RWPE1 (cell line): ENCODE data around the gene MECP2.

ENCODE experiments used
- CTCF ChIA-PET: fragments of 350-600 bp; sonication (Branson Sonifier 250); formaldehyde crosslinking; extraction: SDS; loops from one replicate; lab custom pipeline; 2021; lab: Yijun Ruan, JAX
- POLR2A ChIA-PET: fragments of 400-600 bp; formaldehyde crosslinking; extraction: SDS; loops from one replicate; lab custom pipeline; 2020; ENCODE audit warnings: antibody characterized with exemption; ENCODE audit not compliant: low non-redundant PET; lab: Yijun Ruan, JAX
- DNase-seq: peaks from one replicate; pipeline ENCODE4 v3.0.0; 2012; ENCODE audit warnings: low spot score
- H3K27ac ChIP-seq: fragments of 450-650 bp; 2 replicates; pipeline ENCODE4 v1.5.1; 2017
- CTCF ChIP-seq: fragments of 450-650 bp; conservative IDR thresholded peaks from 2 replicates; pipeline ENCODE4 v1.5.1; 2017; ENCODE audit warnings: low read depth, mild to moderate bottlenecking

MECP2 gene

DNA sequence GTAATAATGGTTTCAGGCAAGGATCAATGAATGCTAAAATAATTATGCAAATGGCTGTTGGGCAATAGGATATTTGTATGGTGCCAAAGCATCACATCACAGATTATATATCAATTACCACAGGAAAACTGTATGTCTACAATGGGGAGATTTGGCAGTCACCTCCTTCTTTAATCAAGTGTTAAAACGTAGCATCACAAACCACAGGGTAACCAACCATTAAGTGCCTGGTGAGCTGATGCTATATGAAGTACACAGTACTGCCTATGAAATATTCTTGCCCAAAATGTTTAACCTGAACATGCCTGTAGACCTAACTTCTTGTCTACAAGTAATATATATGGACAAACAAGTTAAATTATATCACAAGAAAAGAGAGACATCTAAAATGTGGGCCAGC, 25.3 kb downstream of the MECP2 start:
- no peak overlapping the region for H3K27ac ChIP-seq
- POLR2A ChIA-PET = no interaction called here
- TF ChIP-seq CTCF = no peak
- CTCF ChIA-PET = no interaction called here
- no peak for DNase-seq

GRCh38 chrX:154068560-154068959, 29.0 kb downstream of the MECP2 start:
- POLR2A ChIA-PET = no interaction called here
- no peak for DNase-seq
- TF ChIP-seq CTCF = no peak
- CTCF ChIA-PET = no interaction called here
- H3K27ac ChIP-seq = no peak overlapping the region

- CTCF ChIA-PET = no interaction called here
- DNase-seq = no peak
- TF ChIP-seq CTCF = no peak
- no peak overlapping the region for H3K27ac ChIP-seq
- POLR2A ChIA-PET = no interaction called here
These were observed 32.7 kb downstream of the MECP2 start for GRCh38 chrX:154064637-154065435.

DNA sequence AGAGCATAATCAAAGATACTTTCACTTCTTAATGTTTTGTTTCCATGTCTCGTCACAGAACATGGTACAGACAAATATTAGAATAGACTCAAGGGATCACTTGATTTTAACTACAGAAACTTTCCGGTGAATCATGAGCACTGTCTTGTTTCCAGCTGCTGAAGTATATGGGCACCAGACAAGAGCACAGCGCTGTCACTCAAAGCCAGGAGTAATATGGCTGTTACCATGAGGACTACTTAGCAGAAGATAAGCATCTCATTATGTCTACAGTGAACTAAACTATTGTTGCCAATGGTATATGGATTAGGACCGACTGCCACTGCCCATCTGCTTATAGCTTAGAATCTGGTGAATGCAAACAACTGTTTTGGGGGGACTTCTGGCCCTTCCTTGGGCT, 34.3 kb downstream of the MECP2 start:
- no peak for TF ChIP-seq CTCF
- ChIA-PET POLR2A (no interaction called here), CTCF (no interaction called here)
- DNase-seq = no peak
- H3K27ac ChIP-seq = no peak overlapping the region

- TF ChIP-seq CTCF = no peak
- CTCF ChIA-PET = no interaction called here
- DNase-seq = no peak
- H3K27ac ChIP-seq = no peak overlapping the region
- POLR2A ChIA-PET = interaction anchor here (0.7 kb wide), 1 partner anchor 51 kb away, joined by 5 read pairs; no protein-coding TSS in a partner anchor
These were observed 35.7 kb downstream of the MECP2 start for GRCh38 chrX:154061801-154062200.

DNA sequence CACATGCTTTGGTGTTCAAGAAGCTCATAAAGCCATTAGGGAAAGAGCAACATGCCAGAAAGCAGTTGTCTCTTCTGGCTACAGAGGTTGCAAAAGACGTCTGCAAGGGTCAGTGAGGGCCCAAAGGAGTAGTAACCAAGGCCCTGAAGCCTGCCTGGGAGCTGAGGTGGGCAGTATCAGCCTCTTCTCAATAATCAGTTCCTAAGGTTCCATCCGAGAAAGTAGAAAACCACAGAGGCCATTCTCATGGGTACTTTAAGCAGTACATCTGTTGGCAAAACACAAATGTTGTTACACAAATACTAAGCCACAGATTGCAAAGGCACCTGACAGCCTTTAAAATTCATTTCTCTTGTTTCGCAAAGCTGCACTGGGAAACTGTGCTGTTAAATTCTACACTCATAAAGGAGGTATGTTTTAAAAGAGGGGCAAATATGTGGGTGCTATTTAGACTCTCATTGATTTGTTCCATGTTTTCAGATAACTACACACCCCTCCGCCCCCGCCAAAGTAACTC, 37.7 kb downstream of the MECP2 start:
- H3K27ac ChIP-seq = no peak overlapping the region
- CTCF ChIA-PET = no interaction called here
- POLR2A ChIA-PET = no interaction called here
- no peak for TF ChIP-seq CTCF
- no peak for DNase-seq
